ENCODE data around the gene LRRC59. TPM values are rescaled to one million over a fixed set of nuclear protein-coding genes. Genes with fewer than 3 reads are reported as not detected.
A peak's percentile ranks its signal among the peaks of the same experiment; 100 is the strongest.

The LRRC59 gene
- total and polyA plus RNA-seq, 2 of the 13 experiments (the other 11 are each of a cell fraction or from before 2014, with no cell fraction given): 87.3 to 222 TPM

GRCh38 chr17:50428831-50429424 lies 31.6 kb upstream of the LRRC59 start (continued):
- TF ChIP-seq EEA1 (CRISPR knock-in tag; IDR thresholded peaks at IDR 0.05; ENCODE audit: borderline replicate concordance) (no peak), ZC3H4 (CRISPR knock-in tag; IDR thresholded peaks at IDR 0.05; ENCODE audit: borderline replicate concordance) (no peak; the same call in 1 of the 2 replicates), DPF2 (CRISPR knock-in tag; IDR thresholded peaks at IDR 0.05; ENCODE audit: borderline replicate concordance, low read depth) (peak; percentile 97), KDM6A (CRISPR knock-in tag; IDR thresholded peaks at IDR 0.05; ENCODE audit: low read depth) (peak; percentile 95), ELK4 (CRISPR knock-in tag; IDR thresholded peaks at IDR 0.05; ENCODE audit: borderline replicate concordance) (no peak), KIAA2018 (CRISPR knock-in tag; IDR thresholded peaks at IDR 0.05; ENCODE audit: borderline replicate concordance) (no peak), CHD2 (IDR thresholded peaks at IDR 0.05; ENCODE audit: low read depth, low read length) (no peak), SAP130 (CRISPR knock-in tag; IDR thresholded peaks at IDR 0.05; ENCODE audit: low read depth) (peak; percentile 94), ZNF354B (CRISPR knock-in tag; IDR thresholded peaks at IDR 0.05) (no peak), ATF3 (CRISPR knock-in tag; IDR thresholded peaks at IDR 0.05) (peak; percentile 62; the same call in 1 of the 2 replicates), CREB1 (IDR thresholded peaks at IDR 0.05) (no peak; the same call in 1 of the 2 replicates), CREB1 (CRISPR knock-in tag; IDR thresholded peaks at IDR 0.05) (peak; percentile 81; the same call in 1 of the 2 replicates)

All from HepG2 (cell line).